H1 (cell line): ENCODE data around the gene SULF2. TPM values are rescaled to one million over a fixed set of nuclear protein-coding genes. Genes with fewer than 3 reads are reported as not detected.

Experiments
- CTCF ChIA-PET: fragments of 300-600 bp; sonication (Branson Sonifier 250); formaldehyde crosslinking; loops from one replicate; lab custom pipeline; 2021; ENCODE audit not compliant: partially characterized antibody; lab: Charles Lee
- POLR2A ChIA-PET: fragments of 300-600 bp; sonication (Branson Sonifier 250); formaldehyde crosslinking; loops from one replicate; lab custom pipeline; 2021; ENCODE audit warnings: inconsistent platforms; ENCODE audit not compliant: partially characterized antibody; lab: Charles Lee
- DNase-seq, 2 experiments: peaks; one replicate each; pipeline versions ENCODE4 v3.0.0 to v3.0.0-alpha.2; 2010 to 2022; ENCODE audit warnings: low spot score in 2 of 2, low read depth in 1 of 2, mixed read lengths in 1 of 2
- FAIRE-seq: peaks from 2 replicates; lab custom pipeline; 2011; peaks lifted over from hg19 to GRCh38; lab: Jason Lieb, UNC
- H2AFZ ChIP-seq: 2 replicates; pipeline ENCODE4 v1.8.1; 2012; ENCODE audit warnings: low read length, inconsistent platforms
- H2AK5ac ChIP-seq: 2 replicates; pipeline ENCODE4 v1.6.1; 2013; ENCODE audit warnings: low read depth, low read length
- H2BK120ac ChIP-seq: replicated peaks from 2 replicates; pipeline ENCODE3; 2013; ENCODE audit warnings: low read depth, low read length, inconsistent platforms
- H2BK12ac ChIP-seq: 2 replicates; pipeline ENCODE4 v1.6.1; 2013; ENCODE audit warnings: low read depth, low read length
- H2BK15ac ChIP-seq: 2 replicates; pipeline ENCODE4 v1.6.1; 2013; ENCODE audit warnings: low read length
- H2BK20ac ChIP-seq: 2 replicates; pipeline ENCODE4 v1.6.1; 2013; ENCODE audit warnings: low read length
- H2BK5ac ChIP-seq: 2 replicates; pipeline ENCODE4 v1.6.1; 2013; ENCODE audit warnings: low read depth, low read length
- H3K14ac ChIP-seq: 2 replicates; pipeline ENCODE4 v1.6.1; 2013; ENCODE audit warnings: inconsistent platforms; ENCODE audit not compliant: insufficient read length
- H3K18ac ChIP-seq: 2 replicates; pipeline ENCODE4 v1.6.1; 2013; ENCODE audit warnings: low read length; ENCODE audit errors: extremely low read depth
- H3K23ac ChIP-seq: 2 replicates; pipeline ENCODE4 v1.6.1; 2013; ENCODE audit warnings: inconsistent platforms; ENCODE audit not compliant: insufficient read length
- H3K23me2 ChIP-seq: 2 replicates; pipeline ENCODE4 v1.6.1; 2013; ENCODE audit warnings: low read depth, low read length
- H3K27ac ChIP-seq: 2 replicates; pipeline ENCODE4 v1.6.1; 2011; ENCODE audit warnings: low read depth, low read length, inconsistent platforms
- H3K27me3 ChIP-seq, 4 experiments: replicated peaks in 1 of 4; 1 replicate in 1 of 4; 2 replicates in 3 of 4; pipeline versions ENCODE4 v1.6.1 to v1.8.1; 2011 to 2013; ENCODE audit warnings: low read length in 3 of 4, mild to moderate bottlenecking in 3 of 4, inconsistent platforms in 2 of 4, mixed read lengths in 2 of 4, moderate library complexity in 1 of 4; ENCODE audit not compliant: control insufficient read depth in 3 of 4, insufficient read depth in 3 of 4; ENCODE audit errors: extremely low read depth in 1 of 4
- H3K36me3 ChIP-seq, 4 experiments: 2 replicates each; pipeline versions ENCODE4 v1.6.1 to v1.8.1; 2011 to 2013; ENCODE audit warnings: mild to moderate bottlenecking in 4 of 4, low read length in 3 of 4, moderate library complexity in 2 of 4, control low read depth in 1 of 4, inconsistent platforms in 1 of 4; ENCODE audit not compliant: insufficient read depth in 4 of 4, control insufficient read depth in 2 of 4
- H3K4ac ChIP-seq: replicated peaks from 2 replicates; pipeline ENCODE3; 2013; ENCODE audit warnings: low read length, low read depth, mixed read lengths, inconsistent platforms; ENCODE audit not compliant: insufficient read length
- H3K4me1 ChIP-seq, 4 experiments: replicated peaks in 1 of 4; 1 replicate in 1 of 4; 2 replicates in 3 of 4; pipeline versions ENCODE4 v1.6.1 to v1.8.1; 2011 to 2013; ENCODE audit warnings: low read length in 3 of 4, inconsistent platforms in 2 of 4, mixed read lengths in 1 of 4; ENCODE audit not compliant: insufficient read depth in 4 of 4, control insufficient read depth in 3 of 4
- H3K4me2 ChIP-seq, 2 experiments: 2 replicates each; pipeline versions ENCODE4 v1.6.1 to v1.8.1; 2011 to 2013; ENCODE audit warnings: low read depth in 2 of 2, low read length in 2 of 2, control low read depth in 1 of 2, inconsistent platforms in 1 of 2, mild to moderate bottlenecking in 1 of 2; ENCODE audit not compliant: insufficient read depth in 1 of 2
- H3K4me3 ChIP-seq, 4 experiments: fragments of 200-600, 300-600 bp in 1 of 4; sonication (generic), shearing (Covaris generic), sonication (Bioruptor Twin) in 1 of 4; 2 replicates each; pipeline versions ENCODE4 v1.5.1 to v1.8.1; 2011 to 2016; ENCODE audit warnings: low read length in 4 of 4, low read depth in 3 of 4, control low read depth in 2 of 4, inconsistent platforms in 2 of 4, mild to moderate bottlenecking in 2 of 4, mixed read lengths in 1 of 4, moderate library complexity in 1 of 4; ENCODE audit not compliant: insufficient read depth in 2 of 4; ENCODE audit errors: extremely low read depth in 1 of 4
- H3K56ac ChIP-seq: replicated peaks from 2 replicates; pipeline ENCODE3; 2013; ENCODE audit warnings: low read depth, mild to moderate bottlenecking, mixed read lengths, low read length, inconsistent platforms; ENCODE audit not compliant: insufficient read length
- H3K79me1 ChIP-seq: 2 replicates; pipeline ENCODE4 v1.6.1; 2013; ENCODE audit warnings: low read depth, low read length, control low read depth
- H3K79me2 ChIP-seq, 2 experiments: 2 replicates each; pipeline versions ENCODE4 v1.6.1 to v1.8.1; 2012 to 2013; ENCODE audit warnings: low read length in 2 of 2, mild to moderate bottlenecking in 2 of 2, inconsistent platforms in 1 of 2; ENCODE audit not compliant: insufficient read depth in 2 of 2, control insufficient read depth in 1 of 2
- H3K9ac ChIP-seq, 4 experiments: replicated peaks in 1 of 4; 1 replicate in 1 of 4; 2 replicates in 3 of 4; pipeline versions ENCODE4 v1.6.1 to v1.8.1; 2011 to 2013; ENCODE audit warnings: low read depth in 3 of 4, low read length in 3 of 4, control low read depth in 2 of 4, mild to moderate bottlenecking in 2 of 4, moderate library complexity in 2 of 4, inconsistent platforms in 1 of 4; ENCODE audit errors: extremely low read depth in 1 of 4
- H3K9me3 ChIP-seq, 2 experiments: 2 replicates each; pipeline versions ENCODE4 v1.6.1 to v1.8.1; 2012 to 2013; ENCODE audit warnings: mild to moderate bottlenecking in 2 of 2, moderate library complexity in 2 of 2, control low read depth in 1 of 2, inconsistent platforms in 1 of 2, low read depth in 1 of 2, low read length in 1 of 2, mixed read lengths in 1 of 2; ENCODE audit not compliant: insufficient read depth in 2 of 2
- H4K20me1 ChIP-seq, 2 experiments: replicated peaks in 1 of 2; 2 replicates each; pipeline versions ENCODE3 to v1.8.1; 2011 to 2013; ENCODE audit warnings: inconsistent platforms in 2 of 2, low read length in 2 of 2, mild to moderate bottlenecking in 1 of 2; ENCODE audit not compliant: insufficient read depth in 2 of 2, control insufficient read depth in 1 of 2
- H4K5ac ChIP-seq: 2 replicates; pipeline ENCODE4 v1.6.1; 2013; ENCODE audit warnings: low read length, low read depth, mixed read lengths, inconsistent platforms; ENCODE audit not compliant: insufficient read length
- H4K8ac ChIP-seq: 2 replicates; pipeline ENCODE4 v1.8.0; 2013; ENCODE audit warnings: mild to moderate bottlenecking, moderate library complexity, low read length, inconsistent platforms; ENCODE audit not compliant: insufficient read depth; ENCODE audit errors: extremely low read depth
- H4K91ac ChIP-seq: replicated peaks from 2 replicates; pipeline ENCODE3; 2013; ENCODE audit warnings: low read length, mixed read lengths, inconsistent platforms; ENCODE audit not compliant: insufficient read length
- ATF3 ChIP-seq: IDR thresholded peaks from 2 replicates; pipeline ENCODE4 v1.6.1; 2011; ENCODE audit warnings: low read depth, mild to moderate bottlenecking, low read length; ENCODE audit not compliant: insufficient read depth
- CBX8 ChIP-seq: fragments of 300-800, 300-1000 bp; sonication (generic); IDR thresholded peaks from 2 replicates; pipeline ENCODE4 v1.7.1; 2016; ENCODE audit warnings: low read depth, low read length, borderline replicate concordance
- E2F6 ChIP-seq: IDR thresholded peaks from 2 replicates; pipeline ENCODE4 v1.6.1; 2012; ENCODE audit warnings: inconsistent platforms
- POLR2A ChIP-seq, 2 experiments: IDR thresholded peaks; 1 replicate in 1 of 2; 2 replicates in 1 of 2; pipeline ENCODE4 v1.6.1; 2011; ENCODE audit warnings: low read depth in 2 of 2, low read length in 2 of 2, mild to moderate bottlenecking in 2 of 2; ENCODE audit errors: control extremely low read depth in 1 of 2
- POU5F1 ChIP-seq: IDR thresholded peaks from 2 replicates; pipeline ENCODE4 v1.6.1; 2011; ENCODE audit warnings: low read depth, mild to moderate bottlenecking, low read length, moderate library complexity
- RBBP5 ChIP-seq: IDR thresholded peaks from 2 replicates; pipeline ENCODE4 v1.7.1; 2012; ENCODE audit warnings: low read depth, mild to moderate bottlenecking, inconsistent platforms, low read length, moderate library complexity, borderline replicate concordance
- SAP30 ChIP-seq: fragments of 300-600 bp; sonication (generic); IDR thresholded peaks from 2 replicates; pipeline ENCODE4 v1.7.1; 2012; ENCODE audit warnings: low read length, moderate library complexity, mild to moderate bottlenecking, inconsistent platforms; ENCODE audit not compliant: insufficient read depth, insufficient replicate concordance
- TAF7 ChIP-seq: optimal IDR thresholded peaks from 2 replicates; pipeline ENCODE3; 2011; ENCODE audit warnings: low read depth, mild to moderate bottlenecking, inconsistent platforms, low read length, moderate library complexity, borderline replicate concordance
- USF2 ChIP-seq: IDR thresholded peaks from 2 replicates; pipeline ENCODE4 v1.6.1; 2011; ENCODE audit warnings: low read length, improper control_type of control experiment
- YY1 ChIP-seq: IDR thresholded peaks from 2 replicates; pipeline ENCODE4 v1.6.1; 2011; ENCODE audit warnings: low read depth, mild to moderate bottlenecking, low read length
- WGBS, 2 experiments: shearing (Covaris generic) in 1 of 2; methylation state at CpG; one replicate each; pipeline versions ENCODE4 v1.1.6 to v1.1.7; 2013 to 2015; ENCODE audit warnings: low lambda C conversion rate in 2 of 2, mixed read lengths in 2 of 2, inconsistent platforms in 1 of 2, low coverage in 1 of 2, missing lambda C conversion rate in 1 of 2; ENCODE audit not compliant: insufficient replicate concordance in 2 of 2, insufficient coverage in 1 of 2, insufficient read length in 1 of 2; ENCODE audit errors: extremely low coverage in 1 of 2, missing lambda C conversion rate in 1 of 2; 5-methylcytosine and 5-hydroxymethylcytosine counted together
- polyA plus RNA-seq, 7 experiments: library from polyadenylated mRNA; depleted of rRNA in 3 of 7; stranded (reverse) in 5 of 7; unstranded in 2 of 7; fragments of >200 nt in 5 of 7; fragments of 200-250 nt in 2 of 7; gene quantifications; 1 replicate in 5 of 7; 2 replicates in 1 of 7; 4 replicates in 1 of 7; pipeline versions ENCODE4 v1.2.1 to v1.2.3, GENCODE V29; 2011 to 2013; ENCODE audit warnings: missing spikeins in 2 of 7, mixed read lengths in 2 of 7
- total RNA-seq: library from RNA; stranded (reverse); fragmentation: NEBNext Ultra II Directional; extraction: Animal tissue kit (Norgen Biotek cat#: 25700); gene quantifications from 2 replicates; pipeline ENCODE4 v1.2.1, GENCODE V29; 2021

Gene SULF2
- total and polyA plus RNA-seq, 2 of the 8 experiments (the other 6 are each of a cell fraction or from before 2014, with no cell fraction given), result 15.7 to 28.2 TPM

GRCh38 chr20:47659904-47660601, 125.2 kb downstream of the SULF2 start:
- H3K36me3 ChIP-seq, result peaks cover 0 to 23% (median 0%) of the 10 kb centered on the region in 4 experiments; a peak in 2 of 8 replicates
- no peak overlapping the region for H3K56ac ChIP-seq
- no peak overlapping the region for H3K27ac ChIP-seq
- no peaks in the 10 kb centered on the region for H3K27me3 ChIP-seq
- no peak overlapping the region for H3K14ac ChIP-seq
- H2BK12ac ChIP-seq, result no peak overlapping the region
- H2AFZ ChIP-seq, result no peak overlapping the region
- no peak overlapping the region for H3K18ac ChIP-seq
- CTCF ChIA-PET, result interaction anchor here (0.6 to 8.2 kb wide), 2 partner anchors 18 to 243 kb away, joined by 3 to 92 read pairs; no protein-coding TSS in a partner anchor
- no peak overlapping the region for H2BK5ac ChIP-seq
- no peak overlapping the region for H3K9ac ChIP-seq
- H3K23ac ChIP-seq, result no peak overlapping the region
- no peak overlapping the region for H2BK120ac ChIP-seq
- no peak overlapping the region for H2AK5ac ChIP-seq
- no peak overlapping the region for H3K4ac ChIP-seq
- H3K4me1 ChIP-seq, result peaks cover 0 to 4% (median 1%) of the 10 kb centered on the region in 4 experiments; a peak in 6 of 7 replicates
- H3K4me3 ChIP-seq, result no peak overlapping the region
- no peaks in the 10 kb centered on the region for H3K9me3 ChIP-seq
- FAIRE-seq (no peak), DNase-seq (no peak)
- H3K4me2 ChIP-seq, result no peak overlapping the region
- WGBS, 2 experiments, result 94% methylated on average over 7 of the region's 7 CpGs; no CpG with 5 or more reads in 1 of the 2 experiments
- H4K20me1 ChIP-seq, result no peaks in the 10 kb centered on the region
- H3K23me2 ChIP-seq, result no peaks in the 10 kb centered on the region
- H3K79me1 ChIP-seq, result no peaks in the 10 kb centered on the region
- no peak overlapping the region for H4K8ac ChIP-seq
- no peaks in the 10 kb centered on the region for H3K79me2 ChIP-seq
- H4K91ac ChIP-seq, result no peak overlapping the region
- POLR2A ChIA-PET, result interaction anchor here (2.0 kb wide), 1 partner anchor 12 kb away, joined by 4 read pairs; no protein-coding TSS in a partner anchor
- no peak overlapping the region for H4K5ac ChIP-seq
- no peak overlapping the region for H2BK15ac ChIP-seq
- H2BK20ac ChIP-seq, result no peak overlapping the region; the same call in 1 of the 2 replicates
- no peak for TF ChIP-seq TAF7
- TF ChIP-seq POLR2A (IDR thresholded peaks at IDR 0.05; ENCODE audit: control extremely low read depth in 1 of 2, low read depth in 2 of 2, low read length in 2 of 2), result no peak
- TF ChIP-seq ATF3, result no peak
- TF ChIP-seq POU5F1, result no peak
- no peak for TF ChIP-seq E2F6
- no peak for TF ChIP-seq SAP30
- TF ChIP-seq CBX8, result no peak
- no peak for TF ChIP-seq USF2
- no peak for TF ChIP-seq RBBP5
- TF ChIP-seq YY1, result no peak
